GM18867 (cell line): ENCODE measurements around the gene ABCC2.
A peak's percentile ranks its signal among the peaks of the same experiment; 100 is the strongest.
"Not testable (repeated sequence)": the region's sequence is repeated elsewhere in the genome, so short reads cannot be mapped to it uniquely, and the experiment has no call there.

Experiments used
- ATAC-seq: cut with Tn5 transposase; IDR thresholded peaks from one replicate; pipeline ENCODE4 v1.9.1; 2021; ENCODE audit warnings: mild to moderate bottlenecking, moderate library complexity; ENCODE audit not compliant: unreplicated experiment

ABCC2 gene

DNA sequence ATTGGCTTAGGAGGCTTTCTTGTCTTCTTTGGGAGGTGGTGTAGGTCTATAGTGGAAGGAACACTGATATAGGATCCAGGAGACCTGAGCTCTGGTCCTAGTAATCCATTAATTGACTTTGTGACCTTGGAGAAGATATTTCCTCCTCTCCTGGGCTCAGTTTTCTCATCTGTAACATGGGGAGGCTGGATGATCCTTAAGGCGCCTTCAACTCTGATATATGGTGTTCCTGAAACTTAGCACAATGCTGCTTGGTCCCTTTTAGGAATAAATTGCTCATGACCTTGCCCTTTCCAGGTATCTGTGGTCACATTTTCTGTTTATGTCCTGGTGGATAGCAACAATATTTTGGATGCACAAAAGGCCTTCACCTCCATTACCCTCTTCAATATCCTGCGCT, 25.3 kb downstream of the ABCC2 start:
- no peak for ATAC-seq

- no peak for ATAC-seq
Measured at GRCh38 chr10:99808270-99808669, 25.8 kb downstream of the ABCC2 start.

- no peak for ATAC-seq
Measured at GRCh38 chr10:99809481-99809880, 27.0 kb downstream of the ABCC2 start.

- no peak for ATAC-seq
Measured at GRCh38 chr10:99809931-99810615, 27.6 kb downstream of the ABCC2 start.

GRCh38 chr10:99812177-99812576, 29.7 kb downstream of the ABCC2 start:
- ATAC-seq, result no peak

DNA sequence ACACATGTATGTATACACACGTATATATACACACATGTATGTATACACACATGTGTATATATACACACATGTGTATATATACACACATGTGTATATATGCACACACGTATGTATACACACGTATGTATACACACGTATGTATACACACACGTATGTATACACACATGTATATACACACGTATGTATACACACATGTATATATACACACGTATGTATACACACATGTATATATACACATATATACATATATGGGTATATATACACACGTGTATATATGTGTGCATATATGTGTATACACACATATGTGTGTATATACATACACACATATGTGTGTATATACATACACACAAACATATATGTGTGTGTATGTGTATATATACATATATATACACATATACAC, 31.7 kb downstream of the ABCC2 start:
- no peak for ATAC-seq

DNA sequence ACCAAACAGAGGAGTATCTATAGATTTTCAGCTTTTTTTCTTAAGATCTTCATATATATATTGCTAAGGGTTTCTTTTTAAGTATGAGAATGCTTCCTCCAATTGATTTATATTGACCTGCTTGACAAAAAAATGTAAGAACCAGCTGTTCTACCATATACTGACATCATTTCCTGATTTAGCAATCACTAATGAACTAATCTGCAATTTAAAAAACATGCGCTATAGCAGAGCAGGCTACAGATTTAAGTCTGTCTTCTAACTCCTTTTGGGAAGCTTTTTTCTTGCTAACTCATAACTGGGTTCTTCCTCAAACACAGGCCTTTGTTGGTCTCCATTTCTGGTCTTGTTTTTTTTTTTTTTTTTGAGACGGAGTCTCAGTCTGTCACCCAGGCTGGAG, 33.2 kb downstream of the ABCC2 start:
- ATAC-seq, result no peak

GRCh38 chr10:99827936-99828335, 45.5 kb downstream of the ABCC2 start:
- ATAC-seq, result no peak

- ATAC-seq, result no peak
Measured at GRCh38 chr10:99828464-99828863, 46.0 kb downstream of the ABCC2 start.

- ATAC-seq, result no peak
Measured at GRCh38 chr10:99832439-99832838, 50.0 kb downstream of the ABCC2 start.

DNA sequence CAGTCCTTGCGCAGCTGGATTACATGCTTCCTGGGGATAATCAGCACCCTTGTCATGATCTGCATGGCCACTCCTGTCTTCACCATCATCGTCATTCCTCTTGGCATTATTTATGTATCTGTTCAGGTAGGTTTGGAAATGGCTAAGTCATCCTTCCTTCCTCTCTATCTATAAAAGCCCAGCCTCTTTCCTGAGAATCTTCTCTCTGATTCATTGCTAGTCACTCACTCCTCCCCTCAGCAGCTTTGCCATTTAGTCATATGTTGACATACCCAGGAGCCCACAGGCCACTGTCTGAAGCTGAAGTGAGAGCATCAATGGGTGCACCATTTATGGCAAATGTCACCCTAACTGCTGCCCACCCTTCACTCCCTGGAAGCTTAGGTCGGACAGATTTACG, 52.0 kb downstream of the ABCC2 start:
- no peak for ATAC-seq

DNA sequence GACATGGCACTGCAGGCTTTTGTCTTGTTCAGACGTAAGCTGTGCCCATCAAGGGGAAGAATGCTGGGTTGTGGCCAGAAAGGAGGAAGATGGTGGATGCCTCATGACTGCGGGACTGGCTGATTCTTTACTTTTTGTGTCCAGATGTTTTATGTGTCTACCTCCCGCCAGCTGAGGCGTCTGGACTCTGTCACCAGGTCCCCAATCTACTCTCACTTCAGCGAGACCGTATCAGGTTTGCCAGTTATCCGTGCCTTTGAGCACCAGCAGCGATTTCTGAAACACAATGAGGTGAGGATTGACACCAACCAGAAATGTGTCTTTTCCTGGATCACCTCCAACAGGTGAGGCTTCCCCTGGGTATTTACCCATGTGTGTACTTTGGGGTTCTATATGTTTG, 53.5 kb downstream of the ABCC2 start:
- no peak for ATAC-seq

- no peak for ATAC-seq
Measured at GRCh38 chr10:99836711-99837110, 54.3 kb downstream of the ABCC2 start.

DNA sequence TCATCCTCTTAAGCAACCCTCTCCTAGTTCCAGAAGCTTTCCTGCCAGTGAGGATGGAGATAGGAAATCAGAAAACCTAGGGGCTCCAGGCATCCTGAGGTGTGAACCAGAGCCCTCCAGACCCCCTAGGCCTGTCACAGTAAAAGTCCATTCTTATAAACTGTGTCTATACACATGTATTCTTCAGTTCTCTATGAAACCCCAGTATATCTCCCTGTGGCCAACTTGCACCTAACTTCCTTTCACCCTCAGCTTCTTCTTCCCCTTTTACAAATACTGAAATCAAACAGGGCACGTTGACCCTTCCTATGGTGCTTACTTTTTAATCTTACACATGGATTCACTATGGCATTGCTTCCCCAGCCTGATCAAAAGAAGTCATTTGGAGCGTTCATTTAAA, 58.4 kb downstream of the ABCC2 start:
- ATAC-seq, result not testable (repeated sequence)

DNA sequence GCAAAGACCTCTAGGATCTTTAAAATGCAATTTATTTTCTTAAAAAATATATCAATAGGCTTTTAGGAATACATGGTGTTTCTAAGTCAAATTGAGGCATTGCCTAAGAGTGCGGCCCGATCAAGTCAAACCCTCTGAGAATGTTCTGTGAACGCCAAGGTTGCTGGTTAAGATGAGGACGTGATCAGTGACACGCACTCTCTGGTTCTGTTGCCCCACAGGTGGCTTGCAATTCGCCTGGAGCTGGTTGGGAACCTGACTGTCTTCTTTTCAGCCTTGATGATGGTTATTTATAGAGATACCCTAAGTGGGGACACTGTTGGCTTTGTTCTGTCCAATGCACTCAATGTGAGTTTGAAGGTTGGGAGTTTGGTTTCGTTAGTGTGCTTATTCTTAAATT, 59.3 kb downstream of the ABCC2 start:
- no peak for ATAC-seq

DNA sequence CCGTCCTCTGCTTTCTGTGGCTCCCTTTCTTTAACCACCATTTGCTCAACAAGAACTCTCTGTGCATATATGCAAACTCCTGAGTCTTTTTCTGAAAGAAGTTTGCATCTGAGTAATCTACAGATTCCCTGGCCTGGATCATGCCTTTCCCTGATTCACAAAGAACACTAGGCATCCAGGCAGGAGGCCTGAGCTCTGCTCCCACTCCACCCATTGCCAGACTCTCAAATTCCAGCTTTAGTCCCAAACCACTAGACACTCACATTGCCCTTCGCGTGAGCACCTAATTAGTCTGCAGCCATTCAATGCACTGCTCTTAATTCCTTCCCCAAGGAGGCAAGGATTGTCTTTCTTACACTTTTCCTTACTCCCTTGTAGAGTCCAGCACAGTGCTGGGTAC, 60.9 kb downstream of the ABCC2 start:
- no peak for ATAC-seq

DNA sequence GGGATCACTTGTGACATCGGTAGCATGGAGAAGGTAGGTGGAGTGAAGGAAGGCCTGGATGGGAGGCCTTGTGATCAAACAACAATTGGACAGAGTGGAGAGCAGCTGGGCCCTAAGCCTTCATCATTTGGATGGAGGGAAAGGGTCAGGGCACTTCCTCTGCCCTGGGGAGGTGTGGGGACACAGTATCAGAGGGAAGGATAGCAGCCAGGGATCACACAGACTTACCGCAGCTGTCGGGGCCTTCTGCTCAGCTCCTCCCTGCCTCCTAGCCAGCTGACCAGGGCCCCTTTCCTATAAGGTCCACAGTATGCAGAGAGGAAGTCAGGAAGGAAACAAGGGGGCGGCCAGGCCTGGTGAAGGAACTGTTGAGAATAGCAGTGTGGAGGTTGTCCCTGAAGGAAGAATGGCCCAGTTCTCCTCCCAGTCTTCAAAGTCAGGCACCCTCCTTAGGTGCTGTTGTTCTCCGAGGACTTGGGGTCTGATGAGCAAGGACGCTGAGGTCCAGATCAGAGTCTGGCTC, 62.1 kb downstream of the ABCC2 start:
- ATAC-seq, result no peak

GRCh38 chr10:99845837-99846382, 63.5 kb downstream of the ABCC2 start:
- ATAC-seq, result peak; percentile 53

GRCh38 chr10:99849057-99849456, 66.6 kb downstream of the ABCC2 start:
- ATAC-seq, result no peak

DNA sequence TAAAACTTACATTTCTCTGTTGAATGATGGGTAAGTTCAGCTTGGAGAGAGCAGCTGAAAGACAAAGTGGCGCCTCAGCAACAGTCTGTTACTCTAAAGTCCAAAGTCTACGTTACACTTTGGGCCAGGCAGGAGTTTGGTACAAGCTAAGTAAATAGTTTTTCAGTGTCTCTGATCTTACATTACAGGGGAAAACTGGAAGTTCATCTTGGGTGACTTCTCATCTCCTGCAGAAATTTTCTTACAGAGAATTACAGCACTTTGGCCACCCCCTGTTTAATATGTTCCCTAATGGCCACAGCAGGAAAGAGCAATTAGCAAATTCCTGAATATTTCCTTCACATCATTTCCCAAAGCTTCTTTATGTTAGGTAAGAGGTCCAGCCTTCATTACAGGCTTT, 67.1 kb downstream of the ABCC2 start:
- no peak for ATAC-seq

GRCh38 chr10:99850021-99850766, 67.8 kb downstream of the ABCC2 start:
- ATAC-seq, result no peak

- no peak for ATAC-seq
Measured at GRCh38 chr10:99850767-99851340, 68.4 kb downstream of the ABCC2 start.
